Measurements from ENCODE around the gene INTS13.

DNA sequence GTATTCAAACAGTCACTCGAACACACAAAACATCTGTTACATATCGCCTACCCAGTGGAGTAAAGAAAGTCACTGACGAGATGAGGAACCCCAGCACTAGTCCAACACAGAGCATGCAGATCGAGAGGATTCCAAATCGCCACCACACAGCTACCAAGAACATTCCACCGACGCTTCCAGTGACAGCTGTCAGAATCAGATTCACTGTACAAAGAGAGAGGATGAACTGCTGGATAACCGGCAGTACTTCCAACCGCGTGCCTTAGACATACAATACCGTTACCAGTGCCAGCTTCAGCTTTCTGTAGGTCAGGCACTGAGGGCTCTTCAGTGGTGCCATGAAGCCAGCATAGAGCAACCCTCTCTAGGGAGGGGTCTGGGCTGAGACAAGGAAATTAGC, 42.0 kb upstream of the INTS13 start:
- TF ChIP-seq, protein P1, sequence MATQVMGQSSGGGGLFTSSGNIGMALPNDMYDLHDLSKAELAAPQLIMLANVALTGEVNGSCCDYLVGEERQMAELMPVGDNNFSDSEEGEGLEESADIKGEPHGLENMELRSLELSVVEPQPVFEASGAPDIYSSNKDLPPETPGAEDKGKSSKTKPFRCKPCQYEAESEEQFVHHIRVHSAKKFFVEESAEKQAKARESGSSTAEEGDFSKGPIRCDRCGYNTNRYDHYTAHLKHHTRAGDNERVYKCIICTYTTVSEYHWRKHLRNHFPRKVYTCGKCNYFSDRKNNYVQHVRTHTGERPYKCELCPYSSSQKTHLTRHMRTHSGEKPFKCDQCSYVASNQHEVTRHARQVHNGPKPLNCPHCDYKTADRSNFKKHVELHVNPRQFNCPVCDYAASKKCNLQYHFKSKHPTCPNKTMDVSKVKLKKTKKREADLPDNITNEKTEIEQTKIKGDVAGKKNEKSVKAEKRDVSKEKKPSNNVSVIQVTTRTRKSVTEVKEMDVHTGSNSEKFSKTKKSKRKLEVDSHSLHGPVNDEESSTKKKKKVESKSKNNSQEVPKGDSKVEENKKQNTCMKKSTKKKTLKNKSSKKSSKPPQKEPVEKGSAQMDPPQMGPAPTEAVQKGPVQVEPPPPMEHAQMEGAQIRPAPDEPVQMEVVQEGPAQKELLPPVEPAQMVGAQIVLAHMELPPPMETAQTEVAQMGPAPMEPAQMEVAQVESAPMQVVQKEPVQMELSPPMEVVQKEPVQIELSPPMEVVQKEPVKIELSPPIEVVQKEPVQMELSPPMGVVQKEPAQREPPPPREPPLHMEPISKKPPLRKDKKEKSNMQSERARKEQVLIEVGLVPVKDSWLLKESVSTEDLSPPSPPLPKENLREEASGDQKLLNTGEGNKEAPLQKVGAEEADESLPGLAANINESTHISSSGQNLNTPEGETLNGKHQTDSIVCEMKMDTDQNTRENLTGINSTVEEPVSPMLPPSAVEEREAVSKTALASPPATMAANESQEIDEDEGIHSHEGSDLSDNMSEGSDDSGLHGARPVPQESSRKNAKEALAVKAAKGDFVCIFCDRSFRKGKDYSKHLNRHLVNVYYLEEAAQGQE (IDR thresholded peaks at IDR 0.05; ENCODE audit: borderline replicate concordance in 1 of 2, low read depth in 1 of 2, low read length in 2 of 2) = no peak
- TF ChIP-seq, protein P2, sequence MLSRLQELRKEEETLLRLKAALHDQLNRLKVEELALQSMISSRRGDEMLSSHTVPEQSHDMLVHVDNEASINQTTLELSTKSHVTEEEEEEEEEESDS (CRISPR knock-in tag; IDR thresholded peaks at IDR 0.05; ENCODE audit: borderline replicate concordance) = no peak
- no peak for TF ChIP-seq MBD4 (IDR thresholded peaks at IDR 0.05; ENCODE audit: borderline replicate concordance, low read length)
- no peak for TF ChIP-seq BCL6 (CRISPR knock-in tag; IDR thresholded peaks at IDR 0.05)
- no peak for TF ChIP-seq ADNP (CRISPR knock-in tag; IDR thresholded peaks at IDR 0.05)
- no peak for TF ChIP-seq ZNF136 (CRISPR knock-in tag; IDR thresholded peaks at IDR 0.05; ENCODE audit: low read depth)
- TF ChIP-seq CREB1 (IDR thresholded peaks at IDR 0.05) = no peak
- no peak for TF ChIP-seq CREB1 (CRISPR knock-in tag; IDR thresholded peaks at IDR 0.05)
- no peak for TF ChIP-seq PTBP1 (IDR thresholded peaks at IDR 0.05; ENCODE audit: low read depth, low read length, poor library complexity, severe bottlenecking)
- TF ChIP-seq, protein P3, sequence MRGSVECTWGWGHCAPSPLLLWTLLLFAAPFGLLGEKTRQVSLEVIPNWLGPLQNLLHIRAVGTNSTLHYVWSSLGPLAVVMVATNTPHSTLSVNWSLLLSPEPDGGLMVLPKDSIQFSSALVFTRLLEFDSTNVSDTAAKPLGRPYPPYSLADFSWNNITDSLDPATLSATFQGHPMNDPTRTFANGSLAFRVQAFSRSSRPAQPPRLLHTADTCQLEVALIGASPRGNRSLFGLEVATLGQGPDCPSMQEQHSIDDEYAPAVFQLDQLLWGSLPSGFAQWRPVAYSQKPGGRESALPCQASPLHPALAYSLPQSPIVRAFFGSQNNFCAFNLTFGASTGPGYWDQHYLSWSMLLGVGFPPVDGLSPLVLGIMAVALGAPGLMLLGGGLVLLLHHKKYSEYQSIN (CRISPR knock-in tag; IDR thresholded peaks at IDR 0.05; ENCODE audit: borderline replicate concordance) = no peak
- TF ChIP-seq POLR2AphosphoS5 (IDR thresholded peaks at IDR 0.05; ENCODE audit: low read depth, low read length) = no peak

All from HepG2 (cell line).